GOT3 (cell line): ENCODE measurements around the gene MIS18BP1.
"Not testable (repeated sequence)": the region's sequence is repeated elsewhere in the genome, so short reads cannot be mapped to it uniquely, and the experiment has no call there.

ENCODE experiments used
- DNase-seq: peaks from one replicate; lab custom pipeline; 2025; ENCODE audit warnings: mixed read lengths; lab: John Stamatoyannopoulos, UW

MIS18BP1 gene

DNA sequence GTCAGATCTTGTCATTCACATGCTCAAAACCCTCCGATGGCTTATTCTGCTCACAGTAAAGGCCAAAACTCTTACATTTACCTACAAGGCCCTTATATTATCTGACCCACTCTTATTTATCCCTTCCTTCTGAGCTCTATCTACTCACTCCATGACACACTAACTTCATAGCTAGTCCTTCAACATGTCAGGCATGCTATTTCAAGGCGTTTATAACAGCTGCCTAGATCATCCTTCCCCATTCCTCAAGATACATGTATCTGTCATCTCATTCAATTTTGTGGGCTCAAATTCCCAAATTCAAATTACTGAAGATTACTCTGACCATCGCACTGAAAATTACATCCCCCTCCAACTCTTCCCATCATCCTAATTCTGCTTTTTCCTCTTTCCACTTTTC is 6.9 kb downstream of the MIS18BP1 start:
- no peak for DNase-seq

DNA sequence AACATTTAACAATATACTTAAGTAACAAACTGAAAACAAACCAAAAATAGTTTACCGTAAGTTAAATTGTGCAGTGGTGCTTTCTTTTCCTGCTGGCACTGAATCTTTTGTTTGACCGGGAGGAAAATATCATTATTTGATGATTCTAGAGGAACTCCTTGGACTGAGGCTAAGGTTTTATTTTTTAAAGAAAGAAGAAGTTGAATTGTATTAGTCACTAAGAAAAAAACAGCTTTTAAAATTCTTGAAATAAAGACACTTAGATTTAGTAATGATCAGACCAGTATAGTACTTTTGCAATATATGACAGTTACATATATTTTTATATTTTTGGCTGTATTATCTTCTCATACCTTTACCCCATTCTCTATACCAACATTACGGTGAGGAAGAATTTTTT is 10.3 kb downstream of the MIS18BP1 start:
- no peak for DNase-seq

DNA sequence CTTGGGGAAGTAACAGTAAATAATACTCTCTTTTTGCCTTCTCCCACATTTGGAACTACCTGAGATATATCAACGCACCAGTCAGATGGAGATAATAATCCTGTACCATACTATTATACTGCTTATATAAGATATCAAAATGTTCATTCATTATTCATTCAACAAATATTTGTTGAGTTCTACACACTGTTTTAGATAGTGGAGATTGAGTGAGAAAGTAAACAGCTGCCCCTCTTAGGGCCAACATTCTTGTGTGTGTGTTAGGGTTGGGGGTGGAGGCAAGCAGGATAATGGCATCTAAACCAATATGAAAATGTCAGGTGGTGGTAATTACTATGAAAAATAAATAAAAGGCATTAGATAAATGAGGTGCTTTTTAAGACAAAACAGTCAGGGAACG is 14.0 kb downstream of the MIS18BP1 start:
- no peak for DNase-seq

DNA sequence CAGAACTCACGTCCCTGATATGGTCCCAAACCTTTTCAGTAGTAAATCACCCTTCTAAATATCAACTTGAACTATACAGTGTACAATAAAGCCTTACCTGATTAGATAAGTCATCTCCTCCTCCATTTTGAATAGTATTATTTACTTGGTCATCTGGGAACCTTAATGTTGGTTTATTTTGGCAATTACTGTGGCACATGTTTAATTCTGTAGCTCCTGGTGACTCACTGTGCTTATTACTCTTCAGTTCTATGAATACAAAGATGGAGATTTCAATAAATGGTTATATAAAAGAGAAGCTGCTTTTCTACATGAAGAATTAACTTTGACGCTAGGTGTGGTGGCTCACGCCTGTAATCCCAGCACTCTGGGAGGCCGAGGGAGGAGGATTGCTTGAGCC is 25.4 kb downstream of the MIS18BP1 start:
- no peak for DNase-seq

DNA sequence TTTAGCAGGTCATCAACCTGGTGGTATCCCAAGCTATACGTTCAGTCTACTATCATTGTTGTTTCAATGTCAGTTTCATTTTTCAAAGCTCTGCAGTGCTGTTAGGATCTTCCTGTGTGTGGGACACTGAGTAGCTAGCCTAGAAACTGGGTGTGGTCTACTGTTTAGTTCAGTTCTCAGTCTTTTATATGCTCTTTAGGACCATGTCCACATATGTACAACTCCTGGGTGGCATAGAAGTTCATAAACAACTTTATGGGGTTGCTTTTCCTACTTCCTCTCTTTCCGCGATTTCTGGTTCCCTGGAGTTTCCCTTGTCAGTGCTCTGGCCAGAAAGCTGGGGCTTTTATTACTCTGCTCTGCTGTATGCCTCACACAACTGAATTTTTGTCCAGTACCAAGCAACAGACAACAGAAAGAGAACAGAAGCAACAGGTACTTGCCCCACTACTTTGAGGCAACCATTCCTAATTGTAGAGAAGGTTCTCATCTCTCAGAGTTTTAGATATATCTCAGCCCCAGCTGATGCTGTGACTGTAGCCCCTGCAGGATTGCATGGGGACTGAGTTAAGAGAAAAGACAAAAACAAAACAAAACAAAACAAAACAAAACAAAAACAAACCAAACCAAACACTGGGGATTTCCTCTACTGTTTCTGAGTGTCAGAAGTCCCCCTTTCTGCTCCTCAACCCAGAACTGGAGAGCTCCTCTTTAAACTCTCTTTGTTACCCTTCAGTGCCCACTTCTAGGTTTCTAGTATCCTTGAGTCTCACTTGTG is 30.3 kb downstream of the MIS18BP1 start:
- DNase-seq = no peak

DNA sequence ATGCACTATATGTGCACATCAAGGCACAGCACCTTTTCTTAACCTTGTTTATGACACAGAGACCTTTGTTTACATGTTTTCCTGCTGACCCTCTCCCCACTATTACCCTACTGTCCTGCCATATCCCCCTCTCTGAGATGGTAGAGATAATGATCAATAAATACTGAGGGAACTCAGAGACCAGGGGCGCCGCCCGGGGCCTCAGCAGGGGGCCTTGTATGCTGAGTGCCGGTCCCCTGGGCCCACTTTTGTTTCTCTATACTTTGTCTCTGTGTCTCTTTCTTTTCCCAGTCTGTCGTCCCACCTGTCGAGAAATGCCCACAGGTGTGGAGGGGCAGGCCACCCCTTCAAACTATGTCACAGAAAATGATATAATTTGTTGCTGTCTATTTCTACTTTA is 38.7 kb downstream of the MIS18BP1 start:
- DNase-seq = not testable (repeated sequence)

DNA sequence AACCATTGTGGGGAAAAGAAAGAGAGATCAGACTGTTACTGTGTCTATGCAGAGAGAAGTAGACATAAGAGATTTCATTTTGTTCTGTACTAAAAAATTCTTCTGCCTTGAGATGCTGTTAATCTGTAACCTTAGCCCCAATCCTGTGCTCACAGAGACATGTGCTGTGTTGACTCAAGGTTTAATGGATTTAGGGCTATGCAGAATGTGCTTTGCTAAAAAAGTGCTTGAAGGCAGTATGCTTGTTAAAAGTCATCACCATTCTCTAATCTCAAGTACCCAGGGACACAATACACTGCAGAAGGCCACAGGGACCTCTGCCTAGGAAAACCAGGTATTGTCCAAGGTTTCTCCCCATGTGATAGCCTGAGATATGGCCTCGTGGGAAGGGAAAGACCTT is 39.3 kb downstream of the MIS18BP1 start:
- DNase-seq = not testable (repeated sequence)

DNA sequence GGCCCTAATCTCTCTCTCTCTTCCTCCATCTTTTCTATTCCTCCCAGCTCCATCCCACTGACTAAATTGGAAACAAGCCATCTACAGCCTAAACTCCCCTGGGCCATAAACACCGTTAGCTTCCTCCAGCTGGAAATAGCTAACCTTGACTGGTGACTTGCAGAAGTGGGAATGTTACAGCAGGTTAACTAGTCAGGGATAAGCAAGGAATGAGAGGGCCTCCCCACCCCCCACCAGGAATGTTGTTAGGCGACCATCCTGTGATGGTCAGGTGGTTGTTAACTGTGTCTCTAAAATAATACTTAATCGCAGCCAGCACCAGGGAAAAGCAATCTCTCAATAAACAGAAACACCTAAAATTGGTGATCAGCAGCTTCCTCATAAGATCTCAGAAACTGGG is 40.8 kb downstream of the MIS18BP1 start:
- no peak for DNase-seq

DNA sequence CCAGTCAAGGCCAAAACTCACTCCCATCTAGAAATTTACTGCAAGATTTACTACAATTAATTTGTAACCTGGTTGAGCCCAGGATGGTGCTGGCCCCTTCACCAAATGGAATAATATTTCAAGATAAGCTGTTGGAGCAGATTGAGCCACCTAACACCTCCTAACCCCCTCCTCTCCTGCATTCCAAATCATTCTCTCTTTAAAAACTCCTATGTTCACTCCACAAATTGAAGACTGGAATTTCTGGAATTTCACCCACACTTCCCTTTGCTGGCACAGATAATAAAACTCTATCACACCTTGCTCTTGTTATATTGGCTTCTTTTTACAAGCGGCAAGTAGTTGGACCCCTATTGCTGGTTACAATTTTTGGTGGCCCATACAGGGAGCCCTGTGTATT is 41.7 kb downstream of the MIS18BP1 start:
- no peak for DNase-seq

DNA sequence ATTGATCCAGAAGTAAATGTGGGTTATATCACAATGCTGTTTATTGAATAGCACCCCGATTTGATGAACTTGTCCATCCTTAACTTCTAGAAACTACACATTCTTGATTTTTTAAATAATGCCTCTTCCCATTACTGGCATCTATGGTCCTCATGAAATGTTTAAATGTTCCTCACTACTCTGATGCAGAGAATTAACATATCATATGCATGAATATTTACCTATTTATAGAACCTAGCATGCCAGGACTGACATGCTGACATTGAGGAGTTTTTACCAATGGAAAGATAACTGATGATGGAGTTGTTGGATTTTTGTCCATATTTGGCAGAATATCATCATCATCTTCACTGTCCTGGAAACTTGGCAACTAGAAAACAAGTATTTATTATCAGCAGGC is 42.8 kb downstream of the MIS18BP1 start:
- no peak for DNase-seq

DNA sequence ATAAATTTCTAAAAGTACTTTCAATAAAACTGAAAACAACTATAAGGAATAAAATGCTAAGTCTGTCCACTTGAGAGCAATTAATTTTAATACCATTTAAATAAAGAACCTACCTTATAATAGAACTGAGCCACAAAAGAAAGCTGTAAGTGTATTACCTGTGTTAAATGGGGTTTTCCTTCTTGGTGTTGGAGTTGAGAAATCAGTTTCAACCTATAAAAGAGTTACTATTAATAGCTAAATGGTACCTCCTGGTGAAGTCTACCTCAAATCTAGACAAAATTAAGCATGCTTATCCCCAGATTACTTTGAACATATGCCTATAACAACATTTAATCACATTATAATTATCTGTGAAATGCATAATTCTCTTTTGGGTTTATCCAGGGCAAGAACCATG is 48.8 kb downstream of the MIS18BP1 start:
- no peak for DNase-seq

DNA sequence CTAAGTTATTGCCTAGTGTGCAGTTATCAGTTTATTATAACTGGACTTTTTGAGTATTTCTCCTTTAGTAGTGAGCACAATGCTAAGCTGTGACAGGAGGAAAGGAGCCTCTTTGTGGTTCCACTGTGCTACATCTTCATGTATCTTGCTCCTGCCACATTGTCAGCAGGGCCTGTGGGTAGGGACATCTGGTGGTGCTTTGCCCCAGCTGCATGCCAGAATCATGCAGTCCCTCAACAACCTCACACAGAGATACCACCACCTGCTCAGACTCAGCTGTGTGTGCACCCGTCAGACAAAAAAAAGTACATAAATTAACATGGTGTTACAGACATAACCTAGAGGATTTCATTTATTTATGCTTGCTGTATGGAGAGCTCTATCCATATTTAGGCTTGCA is 51.1 kb downstream of the MIS18BP1 start:
- no peak for DNase-seq

DNA sequence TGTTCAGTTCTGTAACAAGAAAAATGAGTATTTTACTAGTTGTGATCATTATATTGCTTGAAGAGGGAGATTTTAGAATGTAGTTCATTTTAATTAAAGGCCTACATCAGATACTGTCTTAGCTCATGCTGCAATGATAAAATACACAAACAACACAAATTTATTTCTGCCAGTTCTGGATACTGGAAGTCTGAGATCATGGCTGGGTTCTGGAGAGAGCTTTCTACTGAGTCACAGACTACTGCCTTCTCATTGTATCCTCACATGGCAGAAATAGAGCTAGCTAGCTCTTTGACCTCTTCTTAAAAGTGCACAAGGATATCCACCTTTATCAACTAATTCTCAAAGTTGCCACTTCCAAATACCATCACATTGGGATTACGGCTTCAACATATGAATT is 53.8 kb downstream of the MIS18BP1 start:
- no peak for DNase-seq

DNA sequence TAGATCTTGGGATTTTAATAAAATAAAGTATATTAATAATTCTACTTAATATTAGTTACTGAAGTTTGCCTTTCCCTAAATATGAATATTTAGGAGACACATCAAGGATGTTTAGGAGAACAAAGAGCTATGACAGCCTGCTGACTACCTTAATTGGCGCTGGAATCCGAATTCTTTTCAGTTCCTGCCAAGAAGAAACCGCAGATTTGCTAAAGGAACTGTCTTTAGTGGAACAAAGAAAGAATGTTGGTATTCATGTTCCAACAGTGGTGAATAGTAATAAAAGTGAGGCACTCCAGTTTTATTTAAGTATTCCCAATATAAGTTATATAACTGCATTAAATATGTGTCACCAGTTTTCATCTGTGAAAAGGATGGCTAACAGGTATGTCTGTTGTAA is 54.5 kb downstream of the MIS18BP1 start:
- DNase-seq = no peak

DNA sequence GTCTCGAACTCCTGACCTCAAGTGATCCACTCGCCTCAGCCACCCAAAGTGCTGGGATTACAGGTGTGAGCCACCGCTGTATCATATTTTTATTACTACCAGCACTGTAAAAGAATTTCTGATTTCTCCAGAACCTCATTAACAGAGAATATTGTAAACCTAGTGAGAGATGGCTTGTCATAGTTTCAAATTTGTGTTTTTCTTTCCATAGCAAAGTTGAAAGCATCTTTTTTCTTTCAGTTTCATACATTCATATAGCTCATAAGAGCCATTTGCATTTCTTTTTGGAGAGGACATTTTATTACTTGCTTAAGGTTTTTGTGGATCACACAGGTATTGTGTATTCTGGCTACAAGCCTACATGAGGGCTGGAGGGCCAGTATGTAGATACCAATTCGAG is 58.0 kb downstream of the MIS18BP1 start:
- no peak for DNase-seq

DNA sequence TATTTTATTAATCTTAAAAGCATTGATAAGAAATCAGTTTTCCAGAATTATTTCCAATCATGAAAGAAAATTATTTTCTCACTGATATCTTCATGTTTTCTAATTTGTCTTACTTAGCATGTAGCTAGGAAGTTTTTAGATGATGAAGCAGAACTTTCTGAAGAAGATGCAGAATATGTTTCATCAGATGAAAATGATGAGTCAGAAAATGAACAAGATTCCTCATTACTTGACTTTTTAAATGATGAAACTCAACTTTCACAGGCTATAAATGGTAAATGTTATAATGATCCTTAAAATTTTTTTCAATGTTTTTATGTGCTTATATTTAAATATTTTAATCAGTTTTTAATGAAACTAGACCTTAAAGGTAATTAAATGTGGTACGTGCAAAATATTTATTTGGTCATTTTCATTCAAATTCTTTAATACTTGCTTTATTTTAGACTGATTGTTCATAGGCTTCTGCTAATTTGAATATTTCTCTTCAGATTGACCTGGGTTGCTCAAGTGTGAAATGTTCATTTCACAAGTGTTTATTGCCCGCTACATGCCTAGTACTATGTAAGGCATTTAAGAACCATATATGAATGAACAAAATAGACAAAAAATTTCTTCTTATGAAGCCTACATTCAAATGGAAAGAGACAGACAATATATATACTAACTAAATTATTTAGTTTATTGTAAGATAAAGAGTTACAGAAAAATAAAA is 67.7 kb downstream of the MIS18BP1 start:
- no peak for DNase-seq

DNA sequence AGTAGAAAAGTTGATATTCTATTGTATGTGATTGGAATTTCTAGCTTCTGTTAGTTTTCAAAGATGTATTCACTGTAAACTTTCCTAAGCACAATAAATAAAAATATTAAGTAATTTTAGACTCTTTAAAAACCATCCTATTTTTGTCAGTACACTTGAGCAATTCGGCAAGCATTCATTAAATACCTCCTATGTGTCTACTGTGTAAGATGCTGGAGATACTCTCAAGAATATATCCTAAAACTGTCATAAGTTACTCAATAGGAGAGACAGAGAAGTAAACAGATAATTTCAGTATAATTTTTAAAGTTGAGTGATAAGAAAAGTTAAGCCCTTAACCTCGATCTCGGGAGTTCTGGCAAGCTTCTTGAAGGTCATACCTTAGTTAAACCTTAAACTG is 71.2 kb downstream of the MIS18BP1 start:
- DNase-seq = no peak

DNA sequence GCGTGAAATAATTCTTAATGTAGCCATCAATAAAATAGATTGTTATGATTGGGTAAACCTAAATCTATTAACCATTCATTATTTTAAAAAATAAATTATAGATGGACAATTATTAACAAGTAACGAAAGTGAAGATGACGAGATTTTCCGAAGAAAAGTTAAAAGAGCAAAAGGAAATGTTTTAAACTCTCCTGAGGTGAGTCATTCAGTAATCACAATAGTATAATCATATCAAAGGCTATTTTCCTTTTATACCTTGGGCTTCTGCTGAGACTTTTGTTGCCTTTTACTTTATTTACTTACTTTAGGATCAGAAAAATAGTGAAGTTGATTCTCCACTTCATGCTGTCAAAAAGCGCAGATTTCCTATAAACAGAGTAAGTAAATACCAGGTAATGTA is 71.7 kb downstream of the MIS18BP1 start:
- DNase-seq = no peak

DNA sequence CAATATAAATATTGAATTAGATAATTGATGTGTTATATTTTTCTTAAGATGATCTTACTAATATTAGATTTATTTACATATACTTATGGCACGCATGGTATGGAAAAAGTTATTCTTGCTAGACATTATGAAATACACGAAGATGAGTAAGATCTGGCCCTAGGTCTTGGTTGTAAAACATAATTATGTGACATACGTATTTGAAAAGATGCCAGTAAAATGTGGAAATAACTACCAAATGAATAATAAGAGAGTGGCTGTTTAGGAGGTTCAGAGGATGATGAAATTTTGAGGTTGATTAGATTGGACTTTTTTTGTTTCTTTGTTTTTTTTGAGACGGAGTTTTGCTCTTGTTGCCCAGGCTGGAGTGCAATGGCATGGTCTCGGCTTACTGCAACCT is 75.9 kb downstream of the MIS18BP1 start:
- DNase-seq = no peak

DNA sequence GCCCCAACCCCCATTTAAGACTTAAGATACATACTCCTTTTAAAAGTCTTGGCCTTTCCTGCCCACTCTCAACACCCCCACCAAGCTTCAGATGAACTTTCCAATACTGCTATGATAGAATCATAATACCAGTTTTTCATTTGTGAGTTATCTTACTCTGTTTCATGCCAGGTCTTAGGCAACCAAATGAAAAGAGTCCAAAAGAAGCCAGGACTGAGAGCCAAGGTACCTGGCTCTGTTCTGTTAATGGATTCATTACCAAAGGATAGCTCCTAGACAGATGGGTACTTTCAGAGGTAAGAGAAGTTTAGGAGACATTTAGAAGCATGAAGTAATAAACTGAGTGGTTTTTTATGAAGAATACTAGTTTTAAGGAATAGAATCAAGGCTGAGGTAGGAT is 83.1 kb downstream of the MIS18BP1 start:
- DNase-seq = no peak

DNA sequence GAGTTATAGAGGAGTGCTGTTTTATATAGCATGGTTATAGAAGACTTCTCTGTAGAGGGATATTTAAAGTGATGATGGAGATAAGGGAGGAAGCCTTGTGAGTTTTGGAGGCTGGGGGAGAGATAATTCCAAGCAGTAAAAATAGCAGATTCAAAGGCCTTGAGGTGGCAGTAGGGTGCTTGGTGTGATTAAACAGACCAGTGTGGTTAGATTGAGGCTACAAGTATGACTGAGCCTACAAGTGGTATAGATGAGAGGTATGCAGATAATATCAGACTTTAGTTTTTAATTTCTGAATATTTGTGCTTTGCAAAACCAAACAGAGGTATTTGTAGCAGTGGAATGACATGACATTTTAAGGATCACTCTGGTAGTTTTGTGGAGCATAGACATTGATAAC is 96.9 kb downstream of the MIS18BP1 start:
- no peak for DNase-seq
